NCI-H526 (cell line): Measurements from ENCODE around the gene COMMD6.

Experiments
- DNase-seq, 2 experiments: peaks; one replicate each; lab custom pipeline; 2025; lab: John Stamatoyannopoulos, UW

COMMD6 gene

DNA sequence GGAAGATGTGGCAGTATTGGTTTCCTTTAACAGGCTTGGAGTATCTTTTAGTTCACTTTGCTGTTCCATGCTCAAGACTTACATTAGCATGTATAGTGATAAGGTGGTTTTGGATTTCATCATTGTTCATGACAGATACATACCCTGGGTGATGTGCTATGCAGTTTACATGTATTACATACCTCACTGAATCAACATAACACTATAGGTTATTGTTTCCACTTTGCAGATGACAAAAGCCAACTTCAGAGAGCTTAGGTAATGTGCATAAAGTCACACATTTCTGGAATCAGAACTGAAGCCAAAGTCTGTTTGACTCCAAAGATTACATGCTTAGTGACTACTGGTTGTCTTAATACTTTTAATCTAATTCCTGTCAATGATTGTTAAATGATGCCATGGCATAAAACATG, 7.1 kb downstream of the COMMD6 start:
- DNase-seq, result peak; percentile 11 to 43

GRCh38 chr13:75521956-75522355, 15.7 kb downstream of the COMMD6 start:
- no peak for DNase-seq

DNA sequence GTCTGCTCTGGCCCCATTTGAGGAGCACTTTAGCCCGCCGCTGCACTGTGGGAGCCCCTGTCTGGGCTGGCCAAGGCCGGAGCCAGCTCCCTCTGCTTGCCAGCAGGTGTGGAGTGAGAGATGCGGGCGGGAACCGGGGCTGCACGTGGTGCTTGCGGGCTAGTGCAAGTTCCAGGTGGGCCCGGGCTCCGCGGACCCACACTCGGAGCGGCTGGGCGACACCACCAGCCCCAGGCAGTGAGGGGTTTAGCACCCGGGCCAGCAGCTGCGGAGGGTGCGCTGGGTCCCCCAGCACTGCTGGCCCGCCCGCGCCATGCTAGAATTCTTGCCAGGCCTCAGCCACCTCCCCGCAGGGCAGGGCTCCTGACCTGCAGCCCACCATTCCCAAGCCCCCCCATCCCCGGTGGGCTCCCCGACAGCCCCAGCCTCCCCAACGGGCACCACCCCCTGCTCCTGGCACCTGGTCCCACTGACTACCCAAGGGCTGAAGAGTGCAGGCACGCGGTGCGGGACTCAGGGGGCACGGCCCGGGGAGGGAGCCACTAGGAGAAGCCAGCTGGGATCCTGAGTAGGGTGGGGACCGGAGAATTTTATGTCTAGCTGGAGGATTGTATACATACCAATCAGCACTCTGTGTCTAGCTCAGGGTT, 19.1 kb downstream of the COMMD6 start:
- DNase-seq, result no peak

GRCh38 chr13:75514080-75514995, 23.3 kb downstream of the COMMD6 start:
- no peak for DNase-seq

DNA sequence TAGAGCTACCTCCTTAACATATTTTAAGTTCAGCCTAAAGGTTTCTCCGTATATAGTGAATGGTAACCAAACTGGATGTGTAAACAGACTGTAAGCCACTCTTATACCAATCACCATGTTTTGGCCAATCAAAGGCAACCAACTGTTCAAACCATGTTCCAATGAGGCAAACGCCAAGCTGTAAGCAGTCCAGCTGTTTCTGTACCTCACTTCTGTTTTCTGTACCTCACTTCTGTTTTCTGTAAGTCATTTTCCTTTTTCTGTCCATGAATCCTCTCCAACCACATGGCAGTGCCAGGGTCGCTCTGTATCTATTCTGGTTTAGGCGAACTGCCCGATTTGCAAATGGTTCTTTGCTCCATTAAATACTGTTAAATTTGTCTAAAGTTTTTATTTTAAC, 24.4 kb downstream of the COMMD6 start:
- DNase-seq, result no peak

- DNase-seq, result no peak
These were observed 25.4 kb downstream of the COMMD6 start for GRCh38 chr13:75512253-75512652.

DNA sequence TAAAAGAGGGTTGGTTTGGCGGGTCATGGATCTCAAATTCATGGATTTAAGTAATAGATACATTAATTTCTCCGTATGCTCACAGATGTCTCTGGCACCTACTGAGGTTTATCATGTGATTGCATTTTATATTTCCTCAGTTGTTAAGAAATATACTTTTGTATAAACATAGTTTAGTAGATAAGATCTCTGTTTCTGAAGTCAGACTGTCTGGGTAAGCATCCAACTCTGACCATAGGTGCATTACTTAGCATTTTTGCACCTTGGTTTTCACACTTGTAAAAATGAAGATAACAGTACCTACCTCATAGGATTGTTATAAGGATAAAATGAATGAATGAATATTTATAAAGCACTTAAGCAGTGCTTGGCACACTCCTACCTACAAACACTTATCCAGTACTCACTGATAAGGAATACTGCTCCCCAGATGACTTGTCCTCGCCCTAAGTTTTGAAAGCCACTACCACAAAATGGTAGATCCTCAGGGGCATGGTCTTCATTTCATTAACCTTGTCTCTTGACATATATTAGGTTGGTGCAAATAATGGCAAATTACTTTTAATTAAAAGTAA, 26.5 kb downstream of the COMMD6 start:
- DNase-seq, result no peak

DNA sequence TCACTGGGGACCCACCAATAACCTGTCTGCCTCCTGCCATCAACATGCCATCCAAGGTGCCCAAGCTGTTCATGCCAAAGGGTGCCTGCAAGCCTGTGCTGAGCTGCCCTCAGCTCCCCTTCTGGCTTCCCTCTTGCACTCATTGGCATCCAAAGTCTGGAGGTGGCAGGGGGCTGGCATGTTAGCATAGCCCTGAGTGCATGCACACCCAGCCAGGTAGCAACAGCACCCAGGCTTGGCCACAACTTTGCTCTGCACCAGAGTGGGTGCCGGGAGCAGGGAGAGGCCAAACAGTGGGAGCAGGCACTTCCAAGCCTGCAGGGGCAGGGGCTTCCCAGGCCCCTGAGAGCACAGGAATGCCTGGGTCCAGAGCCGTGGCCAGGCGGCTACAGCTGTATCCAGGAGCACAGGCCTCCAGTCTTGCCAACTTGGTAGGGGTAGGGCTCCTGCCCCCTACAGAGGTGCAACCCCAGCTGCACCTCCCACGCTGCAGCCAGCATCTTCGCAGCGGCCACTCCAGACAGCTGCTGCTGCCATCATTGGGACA, 29.6 kb downstream of the COMMD6 start:
- DNase-seq, result no peak

- no peak for DNase-seq
These were observed 30.3 kb downstream of the COMMD6 start for GRCh38 chr13:75507027-75508001.

- no peak for DNase-seq
These were observed 31.6 kb downstream of the COMMD6 start for GRCh38 chr13:75506018-75506417.

- no peak for DNase-seq
These were observed 32.3 kb downstream of the COMMD6 start for GRCh38 chr13:75505327-75505726.

DNA sequence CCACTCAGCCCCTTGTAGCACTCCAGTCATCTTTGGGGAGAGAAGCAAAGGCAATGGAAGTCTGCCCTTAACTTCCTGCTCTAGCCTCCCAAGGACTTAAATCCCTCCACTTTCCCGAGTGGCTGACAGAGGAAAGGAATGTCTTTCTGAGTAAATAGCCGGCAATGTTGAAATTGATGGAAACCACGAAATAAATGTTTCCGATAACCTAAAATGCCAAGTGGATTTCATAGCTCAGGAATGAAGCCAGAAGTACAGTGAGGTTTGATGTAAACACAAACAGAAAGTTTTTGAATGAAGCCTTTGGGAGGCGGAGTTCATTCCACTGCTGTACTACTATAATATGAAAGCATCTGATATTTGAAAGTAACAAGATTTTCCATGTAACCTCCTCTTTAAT, 41.7 kb downstream of the COMMD6 start:
- no peak for DNase-seq

DNA sequence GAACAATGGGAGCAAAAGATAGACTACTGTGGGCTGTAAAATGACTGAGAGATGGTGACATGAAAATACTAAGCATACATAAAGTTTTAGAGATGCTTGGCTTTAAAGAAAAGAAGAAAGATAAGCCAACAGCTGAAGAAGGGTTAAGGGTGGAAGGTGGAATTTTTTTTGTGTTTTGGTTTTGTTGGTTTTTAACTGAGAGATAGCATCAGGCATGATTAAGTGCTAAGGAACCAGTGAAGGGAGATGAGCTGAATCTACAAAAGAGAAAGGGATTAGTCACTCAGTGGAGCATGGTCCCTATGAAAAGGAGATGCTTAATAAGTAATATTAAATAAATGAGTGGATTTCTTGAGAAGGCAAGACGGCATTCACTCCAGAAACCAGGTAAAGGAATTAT, 43.1 kb downstream of the COMMD6 start:
- no peak for DNase-seq

DNA sequence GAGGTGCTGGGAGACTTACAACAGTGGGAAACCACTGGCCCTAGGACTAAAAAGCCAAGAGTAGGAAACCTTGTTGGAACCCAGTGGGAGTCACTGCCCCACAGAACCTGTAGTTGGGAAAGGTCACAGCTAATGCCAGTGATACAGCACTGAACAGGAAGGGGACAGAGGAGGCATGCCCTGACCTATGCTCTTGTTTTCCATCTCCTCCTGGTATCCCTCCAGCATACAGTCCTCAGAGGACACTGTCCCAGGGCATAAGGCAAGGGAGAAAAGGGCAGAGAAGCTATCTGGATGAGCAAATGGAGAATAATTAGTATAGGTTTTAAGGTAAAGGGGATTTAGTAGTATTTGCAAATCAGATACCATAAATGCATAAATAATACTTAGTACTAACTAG, 44.5 kb downstream of the COMMD6 start:
- DNase-seq, result no peak

DNA sequence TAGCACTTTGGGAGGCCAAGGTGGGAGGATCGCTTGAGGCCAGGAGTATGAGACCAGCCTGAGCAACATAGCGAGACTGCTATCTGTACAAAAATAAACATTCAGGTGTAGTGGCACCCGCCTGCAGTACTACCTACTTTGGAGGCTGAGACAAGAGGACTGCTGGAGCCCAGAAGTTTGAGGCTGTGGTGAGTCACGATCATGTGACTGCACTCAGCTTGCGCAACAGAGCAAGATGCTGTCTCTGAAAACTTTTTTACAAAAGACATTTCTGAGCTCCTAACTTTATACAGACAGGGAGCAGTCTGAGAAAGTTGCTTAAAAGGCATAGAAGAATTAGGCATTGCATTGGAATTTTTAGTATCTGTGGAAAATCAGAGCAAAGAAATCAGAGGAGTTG, 45.3 kb downstream of the COMMD6 start:
- no peak for DNase-seq

DNA sequence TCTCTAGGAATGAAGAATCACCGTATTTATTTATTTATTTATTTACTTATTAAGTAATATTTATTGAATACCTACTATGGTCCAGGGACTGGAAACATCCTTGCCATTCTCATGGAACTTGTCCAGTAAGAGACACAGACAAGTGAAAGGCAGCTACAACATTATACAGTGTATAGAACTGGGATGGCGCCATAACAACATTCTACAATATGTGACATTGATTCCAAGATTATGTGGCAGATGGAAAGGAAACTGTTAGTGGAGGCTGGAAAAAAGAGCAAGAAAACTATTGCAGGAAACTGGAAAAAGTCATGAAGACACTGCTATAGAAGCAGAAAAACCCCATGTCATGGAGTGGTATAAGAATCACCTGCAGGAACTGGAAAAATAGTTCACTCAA, 46.3 kb downstream of the COMMD6 start:
- DNase-seq, result no peak

DNA sequence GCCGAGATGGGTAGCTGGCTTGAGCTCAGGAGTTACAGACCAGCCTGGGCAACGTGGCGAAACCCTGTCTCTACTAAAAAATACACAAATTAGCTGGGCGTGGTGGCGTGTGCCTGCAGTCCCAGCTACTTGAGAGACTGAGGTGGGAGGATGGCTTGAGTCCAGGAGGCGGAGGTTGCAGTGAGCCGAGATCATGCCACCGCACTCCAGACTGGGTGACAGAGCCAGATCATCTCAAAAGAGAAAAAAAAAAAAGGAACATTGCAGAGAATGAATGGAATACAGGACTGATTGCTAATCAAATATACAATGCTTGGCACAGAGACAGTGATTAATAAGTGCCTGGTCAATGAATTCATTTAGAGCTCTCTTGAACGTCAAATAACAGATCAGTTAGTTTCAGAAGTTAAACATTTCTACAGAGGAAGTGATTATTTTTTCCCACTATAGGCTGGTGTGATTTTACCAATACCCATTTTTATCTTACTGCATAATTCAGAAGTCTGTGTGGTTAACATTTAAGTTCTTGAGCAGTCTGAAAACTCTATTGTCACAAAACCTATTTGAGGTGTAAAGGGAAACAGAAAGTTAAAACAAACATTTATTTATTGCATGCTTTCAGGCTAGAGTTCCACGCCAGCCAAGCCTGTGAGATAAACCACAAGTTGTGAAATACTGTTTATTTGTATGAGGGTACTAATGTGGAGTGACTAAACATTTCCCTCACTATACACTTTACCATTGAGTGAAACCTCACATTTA, 48.0 kb downstream of the COMMD6 start:
- no peak for DNase-seq

GRCh38 chr13:75486146-75487062, 51.2 kb downstream of the COMMD6 start:
- no peak for DNase-seq

DNA sequence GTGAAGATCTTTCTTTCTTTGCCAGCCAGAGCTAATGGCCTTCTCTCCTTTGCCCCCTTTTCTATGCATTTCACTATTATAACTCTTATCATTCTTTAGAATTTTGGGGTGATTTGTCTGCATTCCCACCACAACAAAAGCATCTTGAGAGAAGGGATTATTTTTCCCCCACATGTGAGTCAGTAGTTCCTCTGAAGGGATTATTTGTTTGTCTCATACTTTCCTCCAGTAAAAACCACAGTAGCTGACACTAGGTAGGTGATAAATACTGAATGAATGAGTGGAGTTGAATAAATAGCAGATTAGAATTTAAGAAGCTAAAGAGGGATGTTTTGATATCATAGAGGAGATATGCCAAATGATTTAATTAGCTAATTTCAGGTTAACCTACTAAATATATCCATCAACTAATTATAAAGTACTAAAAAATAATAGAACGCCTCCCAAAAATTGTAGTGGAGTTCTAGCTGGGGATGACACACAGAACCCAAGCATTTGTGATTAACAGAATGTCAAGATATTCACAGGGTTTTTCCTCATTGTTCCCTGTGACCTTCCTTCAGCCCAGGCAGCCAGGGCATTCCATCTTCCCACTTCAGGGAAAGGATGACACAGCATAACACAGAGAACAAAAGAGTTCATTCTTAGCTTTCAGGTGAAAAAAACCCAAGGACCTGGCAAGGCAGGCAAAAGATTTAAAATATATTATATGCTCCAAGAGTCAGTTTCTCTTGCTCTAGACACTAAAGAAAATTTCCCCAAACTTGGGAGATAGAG, 52.2 kb downstream of the COMMD6 start:
- no peak for DNase-seq
